NCI-H345 (cell line): ENCODE data around the gene SMG7.

Source experiments
- DNase-seq: peaks from one replicate; lab custom pipeline; 2025; lab: John Stamatoyannopoulos, UW

SMG7 gene

GRCh38 chr1:183590244-183591191 lies 118.2 kb downstream of the SMG7 start, which contains the start of gene NCF2:
Gene NCF2, minus strand, starts transcription at chr1:183590459. Its CDS starts 130 bp downstream, at chr1:183590329.
- DNase-seq, result no peak

DNA sequence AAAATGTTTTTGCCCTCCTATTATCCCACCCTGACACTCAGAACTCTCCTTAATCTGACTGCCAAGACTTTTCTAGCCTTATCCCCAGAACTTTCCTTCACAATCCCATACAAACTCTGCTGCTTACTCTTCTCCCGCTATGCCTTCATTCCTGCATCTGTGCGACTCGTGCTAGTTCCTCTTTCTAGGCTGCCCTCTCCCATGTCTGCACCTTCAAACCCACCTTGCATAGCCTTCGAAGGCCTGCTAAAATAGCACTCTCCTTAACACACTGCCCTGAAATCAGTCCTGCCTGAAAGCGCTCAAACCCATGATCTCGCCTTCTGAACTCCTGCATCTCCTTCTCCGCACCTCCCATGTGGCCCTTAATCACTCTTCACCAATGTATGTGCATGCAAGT lies 120.4 kb downstream of the SMG7 start:
- no peak for DNase-seq

- DNase-seq, result no peak
These were observed 121.1 kb downstream of the SMG7 start for GRCh38 chr1:183593356-183593755.

DNA sequence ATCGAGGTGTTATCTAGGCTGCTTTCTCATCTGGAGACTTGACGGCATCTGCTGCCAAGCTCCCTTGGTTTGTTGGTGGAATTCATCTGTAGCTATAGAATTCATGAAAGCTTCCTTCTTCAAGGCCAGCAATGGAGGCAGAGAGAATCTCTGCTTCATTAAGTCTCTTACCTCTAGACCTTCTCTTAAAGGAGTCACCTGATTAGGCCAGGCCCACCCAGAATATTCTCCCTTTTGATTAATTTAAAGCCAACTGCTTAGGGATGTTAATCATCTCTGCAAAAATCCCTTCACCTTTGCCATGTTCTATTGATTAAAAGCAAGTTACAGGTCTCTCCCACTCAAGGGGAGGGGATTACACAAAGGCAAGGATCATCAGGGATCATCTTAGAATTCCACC lies 123.2 kb downstream of the SMG7 start:
- no peak for DNase-seq

DNA sequence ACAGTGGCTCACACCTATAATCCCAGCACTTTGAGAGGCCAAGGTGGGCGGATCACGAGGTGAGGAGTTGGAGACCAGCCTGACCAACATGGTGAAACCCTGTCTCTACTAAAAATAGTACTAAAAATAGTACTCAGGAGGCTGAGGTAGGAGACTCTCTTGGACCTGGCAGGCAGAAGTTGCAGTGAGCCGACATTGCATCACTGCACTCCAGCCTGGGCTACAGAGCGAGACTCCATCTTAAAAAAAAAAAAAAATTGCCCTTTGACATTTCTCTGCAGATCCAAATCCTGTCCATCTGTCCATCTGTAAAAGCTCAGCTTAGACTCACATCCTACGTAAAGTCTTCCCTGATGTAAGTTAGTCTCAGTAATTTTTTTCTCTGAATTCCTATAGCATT lies 124.2 kb downstream of the SMG7 start:
- no peak for DNase-seq

DNA sequence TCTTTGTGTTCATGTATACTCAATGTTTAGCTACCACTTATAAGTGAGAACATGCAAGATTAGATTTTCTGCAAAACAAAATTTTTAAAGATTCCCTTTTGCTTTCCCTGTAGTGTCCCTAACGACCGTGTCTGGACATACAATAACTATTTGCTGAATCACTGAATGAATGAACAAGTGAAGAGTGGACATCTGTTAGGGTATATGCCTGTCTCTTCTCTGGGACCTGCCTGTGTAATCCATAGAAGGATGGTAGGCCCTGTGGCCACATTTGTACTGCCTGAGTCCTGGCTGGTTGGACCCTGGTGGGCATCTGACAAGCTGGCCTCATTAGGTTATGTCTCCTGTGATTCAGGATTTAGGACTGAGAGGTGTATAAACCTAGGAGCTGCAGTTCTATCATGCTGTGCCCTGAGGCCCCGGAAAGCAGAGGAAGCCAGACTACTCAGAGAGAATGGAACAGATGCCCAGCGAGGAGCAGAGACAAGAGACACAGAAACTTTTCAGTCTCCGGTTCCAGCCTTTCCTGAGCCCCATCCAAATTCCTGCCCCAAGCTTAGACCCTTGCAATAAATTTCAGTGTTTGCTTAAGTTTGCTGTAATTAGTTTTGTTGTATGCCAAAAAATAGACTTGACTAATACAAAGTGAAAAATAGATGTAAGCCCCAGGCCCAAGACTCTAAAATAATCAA lies 125.5 kb downstream of the SMG7 start:
- no peak for DNase-seq

GRCh38 chr1:183598386-183598785 lies 126.1 kb downstream of the SMG7 start:
- no peak for DNase-seq

DNA sequence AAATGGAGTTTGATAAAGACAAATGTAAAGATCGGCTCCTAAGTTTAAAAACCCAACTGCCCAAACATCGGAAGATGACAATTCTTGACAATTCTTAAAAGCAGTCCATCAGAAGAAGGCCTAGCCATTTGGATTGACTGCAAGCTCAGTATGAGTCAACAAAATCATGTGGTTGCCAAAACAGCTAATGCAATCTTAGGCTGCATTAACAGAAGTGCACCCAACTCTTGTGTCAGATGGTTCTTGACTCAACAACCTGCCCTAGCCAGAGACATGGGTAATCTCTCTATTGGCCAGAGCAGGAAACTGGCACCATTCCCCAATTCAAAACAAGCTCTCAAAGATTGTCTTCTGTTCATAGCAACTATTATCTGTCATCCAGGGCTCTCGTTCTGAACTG lies 127.8 kb downstream of the SMG7 start:
- DNase-seq, result no peak

- DNase-seq, result no peak
These were observed 128.3 kb downstream of the SMG7 start for GRCh38 chr1:183600634-183601033.

DNA sequence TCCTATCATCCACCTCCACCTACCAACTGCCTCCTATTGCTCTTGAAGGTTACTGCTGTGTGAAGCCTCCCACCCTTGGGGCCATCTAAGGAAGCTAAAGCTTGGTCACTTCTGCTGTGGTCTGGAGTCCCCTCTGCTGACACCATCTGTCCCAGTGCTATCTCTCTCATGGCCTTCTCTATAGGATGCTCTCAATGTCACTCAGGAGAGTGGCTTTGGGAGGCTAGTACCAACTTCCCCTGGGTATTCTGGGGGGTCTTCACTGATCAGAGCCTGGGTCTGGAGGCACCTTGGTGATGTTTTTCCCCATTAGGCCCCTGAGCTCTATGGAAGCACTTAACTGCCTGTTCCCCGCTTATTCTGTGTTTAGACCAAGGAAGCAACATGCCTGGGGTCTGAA lies 130.2 kb downstream of the SMG7 start:
- DNase-seq, result no peak
